ENCODE data around the gene KCTD3.
A peak's percentile ranks its signal among the peaks of the same experiment; 100 is the strongest.

KCTD3 gene

GRCh38 chr1:215607412-215607811, 40.3 kb downstream of the KCTD3 start:
- no peak for DNase-seq

- DNase-seq = no peak
Measured at GRCh38 chr1:215608646-215609045, 41.5 kb downstream of the KCTD3 start.

GRCh38 chr1:215612391-215612790, 45.3 kb downstream of the KCTD3 start:
- no peak for DNase-seq

GRCh38 chr1:215617979-215618378, 50.9 kb downstream of the KCTD3 start:
- DNase-seq = no peak

- DNase-seq = no peak
Measured at GRCh38 chr1:215623162-215623561, 56.1 kb downstream of the KCTD3 start.

GRCh38 chr1:215625949-215626348, 58.8 kb downstream of the KCTD3 start:
- no peak for DNase-seq

- DNase-seq = no peak
Measured at GRCh38 chr1:215631040-215631439, 63.9 kb downstream of the KCTD3 start.

GRCh38 chr1:215631489-215631888, 64.4 kb downstream of the KCTD3 start:
- peak; percentile 32 for DNase-seq

GRCh38 chr1:215635827-215636226, 68.7 kb downstream of the KCTD3 start:
- DNase-seq = no peak

GRCh38 chr1:215636258-215636965, 69.3 kb downstream of the KCTD3 start:
- no peak for DNase-seq

GRCh38 chr1:215637041-215637573, 70.0 kb downstream of the KCTD3 start:
- no peak for DNase-seq

GRCh38 chr1:215640429-215641148, 73.5 kb downstream of the KCTD3 start:
- DNase-seq = no peak

- no peak for DNase-seq
Measured at GRCh38 chr1:215643592-215644321, 76.7 kb downstream of the KCTD3 start.

- DNase-seq = no peak
Measured at GRCh38 chr1:215645182-215645581, 78.1 kb downstream of the KCTD3 start.

- no peak for DNase-seq
Measured at GRCh38 chr1:215645861-215646260, 78.8 kb downstream of the KCTD3 start.

- no peak for DNase-seq
Measured at GRCh38 chr1:215647738-215648137, 80.6 kb downstream of the KCTD3 start.

GRCh38 chr1:215648957-215649356, 81.9 kb downstream of the KCTD3 start:
- DNase-seq = no peak

GRCh38 chr1:215650446-215651149, 83.5 kb downstream of the KCTD3 start:
- DNase-seq = no peak

GRCh38 chr1:215651867-215652266, 84.8 kb downstream of the KCTD3 start:
- no peak for DNase-seq

- no peak for DNase-seq
Measured at GRCh38 chr1:215652371-215652770, 85.3 kb downstream of the KCTD3 start.

- DNase-seq = no peak
Measured at GRCh38 chr1:215657047-215657446, 89.9 kb downstream of the KCTD3 start.

GRCh38 chr1:215660259-215660658, 93.2 kb downstream of the KCTD3 start:
- no peak for DNase-seq

GRCh38 chr1:215661033-215661432, 93.9 kb downstream of the KCTD3 start:
- DNase-seq = no peak

Data from NCI-H510A treated with DMSO at 0.1 percent for 48 hours (cell line).